MM.1S (cell line): ENCODE data around the gene ARVCF.

Source experiments
- DNase-seq: peaks from one replicate; pipeline ENCODE4 v3.0.0-alpha.2; 2015
- H2AFZ ChIP-seq: fragments of 300-600 bp; sonication (generic); 2 replicates; pipeline ENCODE4 v1.6.0; 2016; ENCODE audit warnings: antibody characterized with exemption, low read length
- H3F3A ChIP-seq: fragments of 300-600 bp; sonication (generic); 2 replicates; pipeline ENCODE4 v1.6.1; 2016; ENCODE audit warnings: mild to moderate bottlenecking, antibody characterized with exemption, low read length, moderate library complexity, mixed read lengths; ENCODE audit not compliant: insufficient read depth
- H3K27ac ChIP-seq: fragments of 300-600 bp; sonication (generic); 2 replicates; pipeline ENCODE4 v1.5.1; 2016; ENCODE audit warnings: mild to moderate bottlenecking, low read length
- H3K27me3 ChIP-seq: fragments of 300-600 bp; sonication (generic); replicated peaks from 2 replicates; pipeline ENCODE4 v1.6.0; 2016; ENCODE audit warnings: low read length; ENCODE audit not compliant: insufficient read depth
- H3K36me3 ChIP-seq: fragments of 300-600 bp; sonication (generic); replicated peaks from 2 replicates; pipeline ENCODE4 v1.6.1; 2016; ENCODE audit warnings: mild to moderate bottlenecking, low read length, mixed read lengths; ENCODE audit not compliant: insufficient read depth
- H3K4me1 ChIP-seq: fragments of 300-600 bp; sonication (generic); 2 replicates; pipeline ENCODE4 v1.6.1; 2016; ENCODE audit warnings: low read length, mixed read lengths
- H3K4me2 ChIP-seq: fragments of 300-600 bp; sonication (generic); 2 replicates; pipeline ENCODE4 v1.6.0; 2016; ENCODE audit warnings: low read depth, low read length
- H3K4me3 ChIP-seq: fragments of 300-600 bp; sonication (generic); 2 replicates; pipeline ENCODE4 v1.5.1; 2016; ENCODE audit warnings: low read length, mixed read lengths
- H3K79me2 ChIP-seq: fragments of 300-600 bp; sonication (generic); 2 replicates; pipeline ENCODE4 v1.6.1; 2016; ENCODE audit warnings: mixed run types, low read length, mixed read lengths
- H3K9ac ChIP-seq: fragments of 300-600 bp; sonication (generic); 2 replicates; pipeline ENCODE4 v1.6.1; 2016; ENCODE audit warnings: low read length, mixed read lengths
- H3K9me2 ChIP-seq: fragments of 300-600 bp; sonication (generic); replicated peaks from 2 replicates; pipeline ENCODE4 v1.6.1; 2016; ENCODE audit warnings: mild to moderate bottlenecking, low read length, mixed read lengths; ENCODE audit not compliant: insufficient read depth
- H3K9me3 ChIP-seq: fragments of 300-600 bp; sonication (generic); replicated peaks from 2 replicates; pipeline ENCODE4 v1.6.1; 2016; ENCODE audit warnings: mild to moderate bottlenecking, low read length, mixed read lengths; ENCODE audit not compliant: insufficient read depth
- H4K20me1 ChIP-seq: fragments of 300-600 bp; sonication (generic); 2 replicates; pipeline ENCODE4 v1.6.1; 2016; ENCODE audit warnings: mild to moderate bottlenecking, low read length, moderate library complexity, mixed read lengths; ENCODE audit not compliant: insufficient read depth
- EZH2 ChIP-seq: fragments of 300-600 bp; sonication (generic); optimal IDR thresholded peaks from 2 replicates; pipeline ENCODE3; 2017; ENCODE audit warnings: low read depth, mild to moderate bottlenecking, antibody characterized with exemption, low read length, mixed read lengths
- EZH2phosphoT487 ChIP-seq: fragments of 300-600 bp; sonication (generic); IDR thresholded peaks from 2 replicates; pipeline ENCODE4 v1.6.1; 2018; ENCODE audit warnings: antibody characterized with exemption, low read length
- TF ChIP-seq, protein P1 (sequence below): fragments of 300-600 bp; sonication (generic); IDR thresholded peaks from 2 replicates; pipeline ENCODE4 v1.5.1; 2016; ENCODE audit warnings: antibody characterized with exemption, low read length, mixed read lengths

Gene ARVCF

DNA sequence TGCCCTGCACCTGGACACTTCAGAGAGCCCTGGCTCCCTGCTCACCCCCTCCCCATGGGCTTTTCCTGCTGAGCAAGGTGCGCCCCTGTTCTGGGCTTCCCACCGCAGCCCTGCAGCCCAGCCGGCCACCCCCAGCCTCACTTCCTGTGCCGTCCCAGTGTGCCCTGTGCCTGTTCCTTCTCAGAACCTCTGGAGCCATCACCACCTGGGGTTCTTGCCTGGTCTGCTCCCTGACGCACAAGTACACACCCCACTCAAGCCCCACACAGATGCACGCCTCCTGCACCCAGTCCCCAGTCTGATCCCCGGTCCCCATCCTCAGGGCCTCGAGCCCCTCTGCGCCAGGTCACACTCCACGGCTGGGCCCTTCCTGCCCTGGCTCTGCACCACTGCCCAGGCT is 39.5 kb upstream of the ARVCF start:
- no peaks in the 10 kb centered on the region for H3K27me3 ChIP-seq
- H3K9ac ChIP-seq, result no peak overlapping the region
- H2AFZ ChIP-seq, result no peak overlapping the region
- no peak overlapping the region for H3K27ac ChIP-seq
- TF ChIP-seq, protein P1, sequence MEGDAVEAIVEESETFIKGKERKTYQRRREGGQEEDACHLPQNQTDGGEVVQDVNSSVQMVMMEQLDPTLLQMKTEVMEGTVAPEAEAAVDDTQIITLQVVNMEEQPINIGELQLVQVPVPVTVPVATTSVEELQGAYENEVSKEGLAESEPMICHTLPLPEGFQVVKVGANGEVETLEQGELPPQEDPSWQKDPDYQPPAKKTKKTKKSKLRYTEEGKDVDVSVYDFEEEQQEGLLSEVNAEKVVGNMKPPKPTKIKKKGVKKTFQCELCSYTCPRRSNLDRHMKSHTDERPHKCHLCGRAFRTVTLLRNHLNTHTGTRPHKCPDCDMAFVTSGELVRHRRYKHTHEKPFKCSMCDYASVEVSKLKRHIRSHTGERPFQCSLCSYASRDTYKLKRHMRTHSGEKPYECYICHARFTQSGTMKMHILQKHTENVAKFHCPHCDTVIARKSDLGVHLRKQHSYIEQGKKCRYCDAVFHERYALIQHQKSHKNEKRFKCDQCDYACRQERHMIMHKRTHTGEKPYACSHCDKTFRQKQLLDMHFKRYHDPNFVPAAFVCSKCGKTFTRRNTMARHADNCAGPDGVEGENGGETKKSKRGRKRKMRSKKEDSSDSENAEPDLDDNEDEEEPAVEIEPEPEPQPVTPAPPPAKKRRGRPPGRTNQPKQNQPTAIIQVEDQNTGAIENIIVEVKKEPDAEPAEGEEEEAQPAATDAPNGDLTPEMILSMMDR, result no peak
- no peak for TF ChIP-seq EZH2phosphoT487
- no peak for TF ChIP-seq EZH2
- no peaks in the 10 kb centered on the region for H3K9me3 ChIP-seq
- no peak overlapping the region for H3K4me2 ChIP-seq
- no peaks in the 10 kb centered on the region for H3K9me2 ChIP-seq
- no peaks in the 10 kb centered on the region for H4K20me1 ChIP-seq
- H3K79me2 ChIP-seq, result no peaks in the 10 kb centered on the region
- H3K4me3 ChIP-seq, result no peak overlapping the region
- H3F3A ChIP-seq, result no peaks in the 10 kb centered on the region
- no peaks in the 10 kb centered on the region for H3K4me1 ChIP-seq
- no peaks in the 10 kb centered on the region for H3K36me3 ChIP-seq
- no peak for DNase-seq

GRCh38 chr22:20055654-20056053 is 39.0 kb upstream of the ARVCF start:
- Histone ChIP-seq H3K4me3 (no peak overlapping the region), H3K4me2 (no peak overlapping the region), H4K20me1 (no peaks in the 10 kb centered on the region), H2AFZ (no peak overlapping the region), H3K9me2 (no peaks in the 10 kb centered on the region), H3K79me2 (no peaks in the 10 kb centered on the region), H3K27ac (no peak overlapping the region), H3K9ac (no peak overlapping the region), H3K4me1 (no peaks in the 10 kb centered on the region), H3K9me3 (no peaks in the 10 kb centered on the region), H3K36me3 (no peaks in the 10 kb centered on the region), H3K27me3 (no peaks in the 10 kb centered on the region), H3F3A (no peaks in the 10 kb centered on the region)
- TF ChIP-seq, protein P1, result no peak
- TF ChIP-seq EZH2phosphoT487 (no peak), EZH2 (no peak)
- no peak for DNase-seq

DNA sequence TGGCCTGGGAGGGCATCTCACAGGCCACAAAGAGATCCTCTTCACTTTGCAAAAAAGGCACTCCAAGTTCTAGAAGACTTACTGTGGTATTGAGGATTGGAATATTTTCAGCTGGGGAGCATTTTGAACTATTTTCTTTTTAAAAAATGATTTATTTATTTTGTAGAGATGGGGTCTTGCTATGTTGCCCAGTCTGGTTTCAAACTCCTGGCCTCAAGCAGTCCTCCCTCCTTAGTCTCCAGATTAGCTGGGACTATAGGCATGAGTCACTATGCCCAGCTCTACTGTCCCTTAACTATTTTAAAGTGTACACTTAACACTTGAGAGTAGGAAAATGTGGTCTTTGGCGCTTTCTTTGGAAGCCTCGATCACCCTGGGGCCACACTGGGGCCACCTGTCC is 38.5 kb upstream of the ARVCF start:
- Histone ChIP-seq H3K27ac (no peak overlapping the region), H3K79me2 (no peaks in the 10 kb centered on the region), H3K9me3 (no peaks in the 10 kb centered on the region), H3K4me2 (no peak overlapping the region), H4K20me1 (no peaks in the 10 kb centered on the region), H3K9ac (no peak overlapping the region), H3K36me3 (no peaks in the 10 kb centered on the region), H3F3A (no peaks in the 10 kb centered on the region), H3K4me1 (no peaks in the 10 kb centered on the region), H3K9me2 (no peaks in the 10 kb centered on the region), H3K4me3 (no peak overlapping the region), H2AFZ (no peak overlapping the region), H3K27me3 (no peaks in the 10 kb centered on the region)
- TF ChIP-seq, protein P1, result no peak
- no peak for TF ChIP-seq EZH2phosphoT487
- no peak for TF ChIP-seq EZH2
- no peak for DNase-seq
